HG02678 (cell line): ENCODE results near the gene GJA10.

ENCODE experiments used
- ATAC-seq: cut with Tn5 transposase; IDR thresholded peaks from one replicate; pipeline ENCODE4 v1.9.1; 2021; ENCODE audit warnings: mild to moderate bottlenecking, moderate library complexity; ENCODE audit not compliant: unreplicated experiment

Gene GJA10

GRCh38 chr6:89916136-89916920 lies 22.1 kb downstream of the GJA10 start:
- no peak for ATAC-seq

- ATAC-seq: no peak
Measured at GRCh38 chr6:89917216-89917615, 22.9 kb downstream of the GJA10 start.

GRCh38 chr6:89917801-89918366 lies 23.6 kb downstream of the GJA10 start:
- no peak for ATAC-seq

GRCh38 chr6:89921197-89921596 lies 26.9 kb downstream of the GJA10 start:
- ATAC-seq: no peak

- ATAC-seq: no peak
Measured at GRCh38 chr6:89921691-89922090, 27.4 kb downstream of the GJA10 start.

- no peak for ATAC-seq
Measured at GRCh38 chr6:89924231-89924630, 30.0 kb downstream of the GJA10 start.

- no peak for ATAC-seq
Measured at GRCh38 chr6:89925826-89926225, 31.6 kb downstream of the GJA10 start.

GRCh38 chr6:89927264-89927663 lies 33.0 kb downstream of the GJA10 start:
- no peak for ATAC-seq

- no peak for ATAC-seq
Measured at GRCh38 chr6:89927791-89928550, 33.7 kb downstream of the GJA10 start.

- ATAC-seq: no peak
Measured at GRCh38 chr6:89928604-89929003, 34.3 kb downstream of the GJA10 start.

- ATAC-seq: no peak
Measured at GRCh38 chr6:89930789-89931188, 36.5 kb downstream of the GJA10 start.

GRCh38 chr6:89932245-89932802 lies 38.1 kb downstream of the GJA10 start:
- ATAC-seq: no peak

- no peak for ATAC-seq
Measured at GRCh38 chr6:89934685-89935366, 40.6 kb downstream of the GJA10 start.

GRCh38 chr6:89936177-89936576 lies 41.9 kb downstream of the GJA10 start:
- no peak for ATAC-seq

GRCh38 chr6:89938014-89938413 lies 43.7 kb downstream of the GJA10 start:
- ATAC-seq: no peak

GRCh38 chr6:89939144-89939543 lies 44.9 kb downstream of the GJA10 start:
- no peak for ATAC-seq

- ATAC-seq: peak; percentile 87
Measured at GRCh38 chr6:89940225-89941027, 46.2 kb downstream of the GJA10 start.

- no peak for ATAC-seq
Measured at GRCh38 chr6:89941031-89941762, 46.9 kb downstream of the GJA10 start.

GRCh38 chr6:89941763-89942497 lies 47.7 kb downstream of the GJA10 start:
- no peak for ATAC-seq
